ENCODE measurements around the gene TMEM187. TPM values are rescaled to one million over a fixed set of nuclear protein-coding genes. Genes with fewer than 3 reads are reported as not detected.

Gene TMEM187
- total and polyA plus RNA-seq, 3 experiments from 2014 or later = 3.3 to 17.2 (median 3.5) TPM

GRCh38 chrX:153969904-153970356, 2.6 kb upstream of the TMEM187 start:
- Mint-ChIP-seq H3K27me3 (peaks cover 0 to 9% of the 10 kb centered on the region in 2 donors), H3K36me3 (peaks cover 0 to 17% (median 0%) of the 10 kb centered on the region in 3 donors), H3K27ac (peak overlapping the region; percentile 47 to 98 (median 86)), H3K9me3 (peaks cover 0 to 2% (median 0%) of the 10 kb centered on the region in 5 donors), H3K4me3 (peak overlapping the region; percentile 95 to 100 (median 100)), H3K4me1 (peaks cover 52 to 58% (median 53%) of the 10 kb centered on the region in 3 donors)
- Histone ChIP-seq H3K4me1 (ENCODE audit: insufficient read depth, low read length) (peaks cover 48% of the 10 kb centered on the region), H3K4me3 (ENCODE audit: low read length) (peak overlapping the region; percentile 93), H3K27me3 (ENCODE audit: insufficient read depth, low read length, poor library complexity, severe bottlenecking) (no peaks in the 10 kb centered on the region), H3K9me3 (ENCODE audit: low read length) (no peaks in the 10 kb centered on the region), H3K27ac (ENCODE audit: low read depth, low read length) (peak overlapping the region; percentile 67), H3K36me3 (ENCODE audit: insufficient read depth, low read length) (no peaks in the 10 kb centered on the region)
- POLR2A ChIA-PET = interaction anchor here (1.9 to 3.7 kb wide), 2 partner anchors 11 to 42 kb away, joined by 15 to 27 read pairs; no protein-coding TSS in a partner anchor
- CTCF ChIA-PET = interaction anchor here (1.7 to 7.2 kb wide), 2 partner anchors 11 to 22 kb away, joined by 9 to 54 read pairs; no protein-coding TSS in a partner anchor
- DNase-seq = no peak

- Histone ChIP-seq H3K36me3 (ENCODE audit: insufficient read depth, low read length) (no peaks in the 10 kb centered on the region), H3K9me3 (ENCODE audit: low read length) (no peaks in the 10 kb centered on the region), H3K4me1 (ENCODE audit: insufficient read depth, low read length) (peaks cover 42% of the 10 kb centered on the region), H3K4me3 (ENCODE audit: low read length) (peak overlapping the region; percentile 93), H3K27me3 (ENCODE audit: insufficient read depth, low read length, poor library complexity, severe bottlenecking) (no peaks in the 10 kb centered on the region), H3K27ac (ENCODE audit: low read depth, low read length) (peak overlapping the region; percentile 94)
- Mint-ChIP-seq H3K4me3 (peak overlapping the region; percentile 95 to 100 (median 100)), H3K4me1 (peaks cover 49 to 55% (median 49%) of the 10 kb centered on the region in 3 donors), H3K27me3 (peaks cover 0 to 8% of the 10 kb centered on the region in 2 donors), H3K9me3 (peaks cover 0 to 2% (median 0%) of the 10 kb centered on the region in 5 donors), H3K36me3 (peaks cover 0 to 17% (median 0%) of the 10 kb centered on the region in 3 donors), H3K27ac (peak overlapping the region; percentile 98 to 100 (median 100))
- ChIA-PET CTCF (interaction anchor here (1.0 to 7.2 kb wide), 6 partner anchors 9 to 577 kb away, joined by 3 to 54 read pairs (median 3); partner anchors contain the start of gene IKBKG), POLR2A (interaction anchor here (1.0 to 3.7 kb wide), 6 partner anchors 10 to 427 kb away, joined by 3 to 27 read pairs (median 5); partner anchors contain the start of genes ARHGAP4 and RPL10)
- peak in 1 of 5 donors; percentile 29 for DNase-seq
Measured at GRCh38 chrX:153970357-153971123, 2.0 kb upstream of the TMEM187 start.

DNA sequence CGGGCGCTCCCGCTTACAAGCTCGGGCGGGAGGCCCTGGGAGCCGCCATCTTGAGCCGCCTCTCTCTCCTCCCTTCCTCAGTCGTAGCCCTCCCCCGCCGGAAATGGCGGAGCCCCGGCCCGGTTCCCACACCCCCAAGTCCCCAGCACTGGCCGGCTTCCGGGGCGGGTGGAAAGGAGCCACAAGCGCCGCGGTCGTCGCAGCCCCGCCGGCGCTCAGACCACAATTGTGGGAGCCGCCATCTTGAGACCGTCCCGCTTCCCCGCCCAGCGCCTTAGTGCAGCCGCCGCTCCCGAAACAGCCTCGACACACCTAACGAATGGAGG, 1.5 kb upstream of the TMEM187 start:
- POLR2A ChIA-PET = interaction anchor here (0.8 to 3.7 kb wide), 8 partner anchors 10 to 574 kb away, joined by 3 to 27 read pairs (median 4); partner anchors contain the start of genes ARHGAP4 and RPL10

DNA sequence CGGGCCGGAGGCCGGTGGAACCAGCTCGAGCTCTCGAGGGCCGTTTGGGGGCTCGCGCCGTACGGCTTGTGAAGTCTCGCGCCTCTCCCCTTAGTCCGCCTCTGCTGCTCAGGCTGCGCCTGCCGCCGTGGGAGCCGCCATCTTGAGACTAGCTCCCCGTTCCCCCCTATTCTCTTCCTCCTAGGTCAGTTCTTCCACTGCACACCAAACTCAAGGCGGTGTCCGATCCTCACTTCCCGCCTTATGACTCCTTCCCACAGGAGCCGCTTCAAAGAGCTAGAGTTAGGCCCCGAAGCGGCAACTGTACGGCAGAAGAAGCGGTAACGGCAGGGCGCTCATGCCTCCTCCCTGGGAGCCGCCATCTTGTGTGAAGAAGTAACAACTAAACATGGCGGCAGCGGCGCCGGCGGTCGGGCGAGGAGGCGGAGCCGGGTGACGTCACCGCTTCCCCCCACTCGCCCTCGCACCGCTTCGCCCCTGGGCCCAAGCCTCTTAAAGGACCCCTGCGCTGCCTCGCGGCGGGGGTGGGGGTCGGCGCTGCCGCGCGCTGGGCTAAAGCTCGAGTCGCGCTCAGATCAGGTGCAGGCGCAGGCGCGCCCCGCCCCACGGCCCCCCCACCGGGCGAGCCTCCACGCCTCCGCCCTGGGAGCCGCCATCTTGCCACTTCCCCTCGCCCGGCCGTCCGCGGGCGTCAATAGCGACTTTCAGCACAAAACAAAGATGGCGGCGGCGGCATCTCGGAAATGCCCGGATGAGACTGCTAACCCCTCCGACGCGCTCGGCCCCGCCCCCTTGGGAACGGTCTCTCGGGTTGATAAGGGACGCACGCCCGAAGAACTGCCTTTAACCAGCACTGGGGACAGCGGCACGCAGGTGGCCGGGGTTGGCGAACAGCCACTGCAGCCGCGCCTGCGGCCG, 845 bp upstream of the TMEM187 start, which contains the start of gene HCFC1:
TSS of gene HCFC1 (minus strand) at position 369 of the 918 bp plus-strand sequence. CDS start 978 bp downstream, outside the sequence.
- Histone ChIP-seq H3K27me3 (ENCODE audit: insufficient read depth, low read length, poor library complexity, severe bottlenecking) (no peaks in the 10 kb centered on the region), H3K36me3 (ENCODE audit: insufficient read depth, low read length) (no peaks in the 10 kb centered on the region), H3K27ac (ENCODE audit: low read depth, low read length) (peak within 1 kb of the TSS; percentile 94), H3K4me1 (ENCODE audit: insufficient read depth, low read length) (peaks cover 30% of the 10 kb centered on the region), H3K9me3 (ENCODE audit: low read length) (no peaks in the 10 kb centered on the region), H3K4me3 (ENCODE audit: low read length) (peak within 1 kb of the TSS; percentile 93)
- Mint-ChIP-seq H3K36me3 (peaks cover 0 to 17% (median 0%) of the 10 kb centered on the region in 3 donors), H3K27me3 (peaks cover 0 to 10% of the 10 kb centered on the region in 2 donors), H3K4me1 (peaks cover 42 to 46% (median 45%) of the 10 kb centered on the region in 3 donors), H3K4me3 (peak within 1 kb of the TSS; percentile 95 to 100 (median 100)), H3K27ac (peak within 1 kb of the TSS; percentile 98 to 100 (median 100)), H3K9me3 (peaks cover 0 to 2% (median 0%) of the 10 kb centered on the region in 5 donors)
- CTCF ChIA-PET = interaction anchor here (0.7 to 7.2 kb wide), 8 partner anchors 9 to 576 kb away, joined by 3 to 54 read pairs (median 3); partner anchors contain the start of genes ARHGAP4 and IKBKG
- peak; percentile 85 to 97 (median 95) for DNase-seq
- POLR2A ChIA-PET = interaction anchor here (0.6 to 3.7 kb wide), 11 partner anchors 9 to 573 kb away, joined by 3 to 27 read pairs (median 4); partner anchors contain the start of genes ARHGAP4 and RPL10

More for the DNA sequence above, 1.5 kb upstream of the TMEM187 start:
- Histone ChIP-seq H3K9me3 (ENCODE audit: low read length) (no peaks in the 10 kb centered on the region), H3K27ac (ENCODE audit: low read depth, low read length) (peak overlapping the region; percentile 94), H3K27me3 (ENCODE audit: insufficient read depth, low read length, poor library complexity, severe bottlenecking) (no peaks in the 10 kb centered on the region), H3K4me1 (ENCODE audit: insufficient read depth, low read length) (peaks cover 37% of the 10 kb centered on the region), H3K36me3 (ENCODE audit: insufficient read depth, low read length) (no peaks in the 10 kb centered on the region), H3K4me3 (ENCODE audit: low read length) (peak overlapping the region; percentile 93)
- Mint-ChIP-seq H3K4me3 (peak overlapping the region; percentile 95 to 100 (median 100)), H3K36me3 (peaks cover 0 to 17% (median 0%) of the 10 kb centered on the region in 3 donors), H3K9me3 (peaks cover 0 to 2% (median 0%) of the 10 kb centered on the region in 5 donors), H3K4me1 (peaks cover 48 to 52% (median 51%) of the 10 kb centered on the region in 3 donors), H3K27me3 (peaks cover 0 to 10% of the 10 kb centered on the region in 2 donors), H3K27ac (peak overlapping the region; percentile 98 to 100 (median 100))
- CTCF ChIA-PET = interaction anchor here (1.0 to 7.2 kb wide), 7 partner anchors 9 to 576 kb away, joined by 3 to 54 read pairs (median 3); partner anchors contain the start of gene IKBKG
- DNase-seq = peak; percentile 75 to 93 (median 88)

- ChIA-PET CTCF (interaction anchor here (1.3 kb wide), 1 partner anchor 23 kb away, joined by 3 read pairs; no protein-coding TSS in a partner anchor), POLR2A (interaction anchor here (0.8 to 3.7 kb wide), 3 partner anchors 12 to 425 kb away, joined by 4 to 27 read pairs (median 4); partner anchors contain the start of gene RPL10)
- no peak for DNase-seq
- peak overlapping the region; percentile 80 for H3K27ac ChIP-seq (ENCODE audit: low read depth, low read length)
- H3K36me3 Mint-ChIP-seq = peaks cover 0 to 11% (median 0%) of the 10 kb centered on the region in 3 donors
- peaks cover 16% of the 10 kb centered on the region for H3K4me1 ChIP-seq (ENCODE audit: insufficient read depth, low read length)
- peaks cover 0 to 9% of the 10 kb centered on the region in 2 donors for H3K27me3 Mint-ChIP-seq
- H3K27ac Mint-ChIP-seq = peak overlapping the region; percentile 84 to 98 (median 94)
- H3K4me1 Mint-ChIP-seq = peaks cover 25 to 29% (median 28%) of the 10 kb centered on the region in 3 donors
- H3K36me3 ChIP-seq (ENCODE audit: insufficient read depth, low read length) = no peaks in the 10 kb centered on the region
- peaks cover 0 to 2% (median 0%) of the 10 kb centered on the region in 5 donors for H3K9me3 Mint-ChIP-seq
- H3K4me3 Mint-ChIP-seq = peak overlapping the region; percentile 85 to 94 (median 91)
- H3K4me3 ChIP-seq (ENCODE audit: low read length) = peak overlapping the region; percentile 65
- no peaks in the 10 kb centered on the region for H3K9me3 ChIP-seq (ENCODE audit: low read length)
- H3K27me3 ChIP-seq (ENCODE audit: insufficient read depth, low read length, poor library complexity, severe bottlenecking) = no peaks in the 10 kb centered on the region
Measured at GRCh38 chrX:153973127-153974002, 811 bp downstream of the TMEM187 start.

DNA sequence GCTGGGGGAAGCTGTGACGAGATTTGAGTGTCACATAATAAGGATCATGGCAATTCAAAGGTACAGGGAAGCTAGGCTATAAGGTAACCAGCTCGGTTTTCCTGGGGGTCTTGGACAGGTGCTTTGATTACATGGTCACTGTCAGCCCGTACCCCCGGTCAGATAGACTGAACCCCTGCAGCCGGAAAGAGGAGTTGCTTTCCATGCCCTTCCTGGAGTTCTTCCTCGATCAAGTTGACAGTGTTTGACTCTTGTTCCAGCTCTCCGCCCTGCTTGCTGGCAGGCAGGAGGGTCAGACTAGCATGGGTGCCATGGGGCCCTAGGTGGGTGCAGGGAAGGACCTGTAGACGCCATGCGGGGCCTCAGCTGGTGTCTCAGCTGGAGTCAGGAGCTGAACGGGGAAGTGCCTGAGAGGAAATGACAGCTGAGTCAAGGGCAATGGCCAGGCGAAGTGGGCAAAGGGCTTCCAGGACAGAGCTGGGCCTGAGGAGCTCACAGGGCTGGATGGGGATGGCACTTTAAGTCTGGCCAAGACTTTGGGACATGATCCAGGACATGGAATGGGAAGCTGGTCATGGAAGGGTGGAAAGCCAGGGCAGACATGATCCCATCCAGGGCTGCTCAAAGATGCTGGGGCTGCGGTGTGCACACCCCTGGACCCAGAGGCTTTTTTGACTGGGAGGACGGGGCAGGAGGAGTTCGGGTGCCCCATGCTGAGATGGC, 1.6 kb downstream of the TMEM187 start:
- ChIA-PET POLR2A (interaction anchor here (0.6 to 1.5 kb wide), 2 partner anchors 11 to 95 kb away, joined by 4 to 12 read pairs; no protein-coding TSS in a partner anchor), CTCF (interaction anchor here (1.3 kb wide), 1 partner anchor 22 kb away, joined by 3 read pairs; no protein-coding TSS in a partner anchor)
- no peaks in the 10 kb centered on the region for H3K9me3 ChIP-seq (ENCODE audit: low read length)
- H3K36me3 ChIP-seq (ENCODE audit: insufficient read depth, low read length) = no peaks in the 10 kb centered on the region
- Mint-ChIP-seq H3K4me1 (peaks cover 23 to 27% (median 25%) of the 10 kb centered on the region in 3 donors), H3K9me3 (peaks cover 0 to 2% (median 0%) of the 10 kb centered on the region in 5 donors), H3K4me3 (peak overlapping the region in 6 of 7 donors; percentile 8 to 94 (median 68)), H3K27ac (peak overlapping the region; percentile 73 to 98 (median 92)), H3K36me3 (peaks cover 0 to 11% (median 0%) of the 10 kb centered on the region in 3 donors), H3K27me3 (peaks cover 0 to 9% of the 10 kb centered on the region in 2 donors)
- no peak for DNase-seq
- peak overlapping the region; percentile 80 for H3K27ac ChIP-seq (ENCODE audit: low read depth, low read length)
- peaks cover 13% of the 10 kb centered on the region for H3K4me1 ChIP-seq (ENCODE audit: insufficient read depth, low read length)
- peak overlapping the region; percentile 65 for H3K4me3 ChIP-seq (ENCODE audit: low read length)
- no peaks in the 10 kb centered on the region for H3K27me3 ChIP-seq (ENCODE audit: insufficient read depth, low read length, poor library complexity, severe bottlenecking)
